GM12873 (cell line): ENCODE data around the gene TMEM242.

Experiments used
- TF ChIP-seq, protein P1 (sequence below): IDR thresholded peaks from 2 replicates; pipeline ENCODE4 v1.5.1; 2012; ENCODE audit warnings: low read depth, mild to moderate bottlenecking, moderate library complexity, low read length, control low read depth; ENCODE audit not compliant: insufficient read depth; ENCODE audit errors: missing control alignments

Gene TMEM242

DNA sequence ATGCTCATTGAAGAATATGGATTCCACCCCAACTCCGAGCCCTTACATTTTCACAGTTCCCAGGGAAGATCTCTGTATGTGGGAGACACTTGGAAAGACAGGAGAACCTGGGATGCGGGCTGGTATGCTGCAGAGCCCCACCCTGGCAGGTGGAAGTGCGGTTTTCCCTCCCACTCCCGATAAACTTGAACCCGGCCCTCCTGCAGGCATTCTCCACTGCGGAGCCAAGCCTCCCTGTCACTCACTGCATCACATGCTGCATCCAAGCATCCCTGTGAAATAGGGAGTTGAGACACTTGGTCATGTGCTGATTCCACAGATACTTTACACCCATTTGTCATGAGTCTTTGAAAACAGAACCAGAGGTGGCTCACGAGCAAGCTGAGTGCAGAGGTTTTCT is 35.4 kb downstream of the TMEM242 start:
- TF ChIP-seq, protein P1, sequence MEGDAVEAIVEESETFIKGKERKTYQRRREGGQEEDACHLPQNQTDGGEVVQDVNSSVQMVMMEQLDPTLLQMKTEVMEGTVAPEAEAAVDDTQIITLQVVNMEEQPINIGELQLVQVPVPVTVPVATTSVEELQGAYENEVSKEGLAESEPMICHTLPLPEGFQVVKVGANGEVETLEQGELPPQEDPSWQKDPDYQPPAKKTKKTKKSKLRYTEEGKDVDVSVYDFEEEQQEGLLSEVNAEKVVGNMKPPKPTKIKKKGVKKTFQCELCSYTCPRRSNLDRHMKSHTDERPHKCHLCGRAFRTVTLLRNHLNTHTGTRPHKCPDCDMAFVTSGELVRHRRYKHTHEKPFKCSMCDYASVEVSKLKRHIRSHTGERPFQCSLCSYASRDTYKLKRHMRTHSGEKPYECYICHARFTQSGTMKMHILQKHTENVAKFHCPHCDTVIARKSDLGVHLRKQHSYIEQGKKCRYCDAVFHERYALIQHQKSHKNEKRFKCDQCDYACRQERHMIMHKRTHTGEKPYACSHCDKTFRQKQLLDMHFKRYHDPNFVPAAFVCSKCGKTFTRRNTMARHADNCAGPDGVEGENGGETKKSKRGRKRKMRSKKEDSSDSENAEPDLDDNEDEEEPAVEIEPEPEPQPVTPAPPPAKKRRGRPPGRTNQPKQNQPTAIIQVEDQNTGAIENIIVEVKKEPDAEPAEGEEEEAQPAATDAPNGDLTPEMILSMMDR, result no peak

DNA sequence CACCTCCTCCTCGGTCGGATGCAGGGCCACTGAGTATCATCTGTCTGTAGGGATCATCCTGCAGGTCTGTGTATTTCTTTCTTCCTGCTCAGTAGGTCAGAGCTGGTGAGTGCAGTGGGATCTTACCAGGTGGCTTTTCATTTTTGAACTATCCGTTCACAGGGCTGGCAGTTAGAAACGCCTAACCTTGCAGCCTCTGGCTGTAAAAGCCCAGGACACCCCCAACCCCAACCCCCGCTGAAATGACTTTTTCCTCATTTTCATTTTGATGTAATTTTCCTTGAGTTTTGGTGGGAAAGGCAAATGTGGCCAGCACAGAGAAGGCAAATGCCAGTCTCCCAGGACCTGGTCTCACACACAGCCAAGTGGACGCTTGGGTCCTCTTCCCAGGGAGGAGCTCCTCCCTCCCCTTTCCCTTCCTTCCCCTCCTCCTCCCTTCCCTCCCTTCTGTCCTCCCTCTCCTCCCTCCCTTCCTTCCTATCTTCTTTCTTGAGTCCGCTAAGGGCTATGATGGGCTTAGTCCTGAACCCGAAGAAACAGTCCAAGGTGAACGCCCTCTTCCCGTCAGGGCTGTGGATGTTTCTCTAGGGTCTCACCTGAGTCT is 36.0 kb downstream of the TMEM242 start:
- TF ChIP-seq, protein P1, result no peak

DNA sequence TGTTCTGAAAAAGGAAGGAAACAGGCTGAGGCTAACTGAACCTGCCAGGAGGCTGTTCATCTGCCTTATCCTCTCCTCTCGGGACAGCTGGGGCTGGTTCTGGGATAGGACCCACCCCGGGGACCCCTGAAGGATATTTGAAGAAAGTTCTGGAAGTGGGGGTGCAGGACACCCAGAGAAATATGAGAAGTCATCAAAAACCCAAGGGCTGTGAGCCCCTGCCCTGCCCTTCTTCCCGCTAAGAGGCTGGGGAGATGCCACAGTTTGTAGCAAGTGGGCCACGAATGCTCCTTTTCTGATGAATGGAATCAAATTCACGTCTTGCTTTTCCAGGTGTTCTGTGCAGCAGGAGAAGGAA is 37.9 kb downstream of the TMEM242 start:
- TF ChIP-seq, protein P1, result no peak

DNA sequence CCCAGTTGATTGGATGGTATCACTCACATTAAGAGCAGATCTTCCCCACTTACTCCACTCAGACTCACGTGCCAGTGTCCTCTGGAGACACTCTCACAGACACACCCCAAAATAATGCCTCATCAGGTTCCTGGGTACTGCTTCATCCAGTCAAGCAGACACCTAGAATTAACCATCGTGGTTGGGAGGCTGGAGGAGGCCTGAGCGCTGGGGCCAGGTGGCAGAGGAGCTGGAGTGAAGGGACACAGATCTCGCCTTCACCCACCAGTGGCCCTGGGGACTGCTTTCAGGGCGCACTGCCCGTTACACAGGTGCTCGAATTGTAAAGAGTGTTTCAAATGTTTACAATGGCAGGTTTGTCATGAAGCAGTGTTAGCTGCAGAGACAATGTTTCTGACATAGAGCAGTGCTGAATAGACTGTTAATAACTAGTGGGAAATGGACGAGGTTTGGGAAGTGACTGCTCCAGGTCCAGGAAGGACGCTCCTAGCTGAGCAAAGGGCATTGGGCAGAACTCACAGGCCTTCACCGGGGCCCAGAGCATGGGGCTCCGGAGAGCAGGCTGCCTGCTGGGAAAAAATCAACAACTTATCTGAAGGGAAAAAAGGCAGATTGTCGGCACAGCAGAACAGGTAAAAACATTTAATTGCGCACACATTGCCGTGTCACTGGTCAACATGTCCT is 38.4 kb downstream of the TMEM242 start:
- TF ChIP-seq, protein P1, result no peak

DNA sequence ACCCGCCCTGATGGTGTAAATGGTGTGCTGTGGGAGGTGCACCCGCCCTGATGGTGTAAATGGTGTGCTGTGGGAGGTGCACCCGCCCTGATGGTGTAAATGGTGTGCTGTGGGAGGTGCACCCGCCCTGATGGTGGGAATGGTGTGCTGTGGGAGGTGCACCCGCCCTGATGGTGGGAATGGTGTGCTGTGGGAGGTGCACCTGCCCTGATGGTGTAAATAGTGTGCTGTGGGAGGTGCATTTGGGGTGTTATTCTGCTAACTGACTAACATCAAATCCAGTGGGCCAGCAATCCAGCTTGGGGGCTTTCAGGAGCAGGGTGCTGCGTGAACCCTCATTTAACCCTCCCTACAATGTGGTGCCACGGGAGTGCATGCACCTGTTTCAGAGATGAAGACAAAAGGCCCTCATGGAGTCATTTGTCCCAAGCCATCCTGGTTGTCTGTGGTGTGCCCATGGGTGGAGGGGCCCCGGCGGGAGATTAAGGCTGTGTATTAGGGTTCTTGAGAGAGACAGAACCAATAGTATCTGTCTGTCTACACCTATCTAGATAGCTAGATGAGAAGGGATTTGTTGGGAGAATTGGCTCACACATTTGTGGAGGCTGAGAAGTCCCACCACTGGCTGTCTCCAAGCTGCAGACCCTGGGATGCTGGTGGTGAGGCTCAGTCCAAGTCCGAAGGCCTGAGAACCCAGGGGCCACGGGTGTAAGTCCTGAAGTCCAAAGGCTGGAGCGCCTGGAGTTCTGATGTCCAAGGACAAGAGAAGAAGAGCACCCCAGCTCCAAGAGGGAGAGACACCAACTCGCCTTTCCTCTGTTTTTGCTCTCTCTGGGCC is 39.2 kb downstream of the TMEM242 start:
- TF ChIP-seq, protein P1, result no peak

DNA sequence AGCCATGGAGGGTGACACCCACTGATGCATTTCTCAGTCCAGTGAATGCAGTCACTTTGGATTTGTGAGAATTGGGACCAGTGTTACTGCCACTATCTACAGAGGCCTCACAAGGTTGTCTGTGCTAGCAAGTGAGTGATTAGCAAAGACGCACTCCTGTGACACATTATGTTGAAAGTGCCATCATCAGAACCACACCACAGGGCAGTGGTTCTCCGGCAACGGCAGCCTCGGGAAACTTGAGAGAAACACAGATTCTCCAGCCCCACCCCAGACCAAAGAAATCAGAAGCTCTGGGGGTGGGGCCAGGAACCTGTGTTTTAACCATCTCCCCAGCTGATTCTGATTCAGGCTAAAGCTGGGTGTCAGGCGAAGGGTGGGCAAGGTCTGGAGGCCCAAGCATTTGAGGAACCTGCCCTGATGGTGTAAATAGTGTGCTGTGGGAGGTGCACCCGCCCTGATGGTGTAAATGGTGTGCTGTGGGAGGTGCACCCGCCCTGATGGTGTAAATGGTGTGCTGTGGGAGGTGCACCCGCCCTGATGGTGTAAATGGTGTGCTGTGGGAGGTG is 39.9 kb downstream of the TMEM242 start:
- TF ChIP-seq, protein P1, result no peak

DNA sequence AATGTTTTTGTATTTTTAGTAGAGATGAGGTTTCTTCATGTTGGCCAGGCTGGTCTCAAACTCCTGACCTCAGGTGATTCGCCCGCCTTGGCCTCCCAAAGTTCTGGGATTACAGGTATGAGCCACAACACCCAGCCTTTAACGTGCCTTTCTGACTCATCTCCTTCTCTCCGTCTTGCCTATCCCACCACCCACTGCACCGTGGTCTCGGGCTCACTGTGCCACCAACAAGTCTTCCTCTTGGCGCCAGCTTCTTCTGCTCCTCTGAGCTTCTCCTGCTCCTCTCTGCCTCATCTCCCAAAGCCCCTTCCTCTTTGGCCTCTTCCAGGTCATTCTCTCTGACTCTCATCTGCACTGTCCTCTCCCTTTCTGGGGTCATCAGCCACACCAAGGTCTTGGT is 41.0 kb downstream of the TMEM242 start:
- TF ChIP-seq, protein P1, result no peak
